Right ventricle myocardium superior (tissue), 1 donor: ENCODE data around the gene RSPO3. TPM values are rescaled to one million over a fixed set of nuclear protein-coding genes. Genes with fewer than 3 reads are reported as not detected.
"Not testable (repeated sequence)": the region's sequence is repeated elsewhere in the genome, so short reads cannot be mapped to it uniquely, and the experiment has no call there.

ENCODE experiments used
- ATAC-seq: fragments of 200-7000 bp; cut with Tn5 transposase; one replicate; pipeline ENCODE4 v1.9.1; 2020; ENCODE audit warnings: mild to moderate bottlenecking; ENCODE audit not compliant: poor library complexity
- DNase-seq: peaks from one replicate; pipeline ENCODE4 v3.0.0-alpha.2; 2020
- intact Hi-C: fragments of 100-400 bp; cut with DNase I; formaldehyde crosslinking; loops from one replicate; pipeline ENCODE4 v1.11.2; 2022
- long read RNA-seq: library from polyadenylated mRNA; unstranded; transcript quantifications from one replicate; pipeline ENCODE4 v2.0.0, GENCODE V29; 2021
- total RNA-seq: library from RNA; stranded (reverse); fragmentation: NEBNext Ultra II Directional; extraction: Animal tissue kit (Norgen Biotek cat#: 25700); gene quantifications from one replicate; pipeline ENCODE4 v1.2.1, GENCODE V29; 2021
- donor health status: DM: no; HTN: yes; CAD: no; lungs with severe emphysema.

Gene RSPO3, protein sequence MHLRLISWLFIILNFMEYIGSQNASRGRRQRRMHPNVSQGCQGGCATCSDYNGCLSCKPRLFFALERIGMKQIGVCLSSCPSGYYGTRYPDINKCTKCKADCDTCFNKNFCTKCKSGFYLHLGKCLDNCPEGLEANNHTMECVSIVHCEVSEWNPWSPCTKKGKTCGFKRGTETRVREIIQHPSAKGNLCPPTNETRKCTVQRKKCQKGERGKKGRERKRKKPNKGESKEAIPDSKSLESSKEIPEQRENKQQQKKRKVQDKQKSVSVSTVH
- total RNA-seq = 0.67 TPM
- long read RNA-seq, partial matches to known transcripts = 0 of 1 reads
- long read RNA-seq, other reads (novel, unspliced or antisense) = 0 of 1 reads

DNA sequence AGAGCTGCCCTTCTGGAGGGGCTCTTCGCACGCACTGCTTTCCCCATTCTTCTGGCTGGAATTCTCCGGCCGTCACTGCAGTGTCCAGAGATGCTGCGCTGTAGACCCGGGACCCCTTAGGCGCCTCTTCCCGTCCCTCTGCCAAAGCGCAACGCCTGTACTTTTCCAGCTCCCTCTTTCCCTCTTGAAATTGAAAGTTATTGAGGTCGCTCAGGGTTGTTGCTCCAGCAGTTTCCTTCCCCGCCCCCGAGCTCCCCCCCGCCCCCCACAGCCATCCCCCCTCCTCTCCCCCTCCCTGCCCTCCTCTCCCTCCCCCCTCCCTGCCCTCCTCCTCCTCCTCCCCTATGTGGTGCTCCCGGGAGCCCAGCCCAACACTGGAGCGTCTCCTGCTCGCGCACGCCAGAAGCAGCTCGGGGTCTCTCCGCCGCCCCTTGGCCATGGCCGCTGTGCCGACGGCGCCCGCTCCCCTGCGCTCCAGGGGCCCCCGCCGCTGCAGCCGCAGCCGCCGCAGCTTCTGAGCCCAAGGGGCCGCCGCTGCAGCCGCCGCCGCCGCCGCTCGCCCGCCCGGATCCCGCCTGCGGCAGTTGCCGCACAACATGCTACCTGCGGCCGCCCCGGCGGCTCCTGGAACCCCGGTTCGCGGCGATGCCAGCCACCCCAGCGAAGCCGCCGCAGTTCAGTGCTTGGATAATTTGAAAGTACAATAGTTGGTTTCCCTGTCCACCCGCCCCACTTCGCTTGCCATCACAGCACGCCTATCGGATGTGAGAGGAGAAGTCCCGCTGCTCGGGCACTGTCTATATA is at the start of gene RSPO3:
Gene RSPO3 (plus strand): TSS at position 374 of the 804 bp plus-strand sequence. CDS start 522 bp downstream, outside the sequence.
- intact Hi-C loops = no loop called here
- ATAC-seq (peak; percentile 21), DNase-seq (peak; percentile 43)

DNA sequence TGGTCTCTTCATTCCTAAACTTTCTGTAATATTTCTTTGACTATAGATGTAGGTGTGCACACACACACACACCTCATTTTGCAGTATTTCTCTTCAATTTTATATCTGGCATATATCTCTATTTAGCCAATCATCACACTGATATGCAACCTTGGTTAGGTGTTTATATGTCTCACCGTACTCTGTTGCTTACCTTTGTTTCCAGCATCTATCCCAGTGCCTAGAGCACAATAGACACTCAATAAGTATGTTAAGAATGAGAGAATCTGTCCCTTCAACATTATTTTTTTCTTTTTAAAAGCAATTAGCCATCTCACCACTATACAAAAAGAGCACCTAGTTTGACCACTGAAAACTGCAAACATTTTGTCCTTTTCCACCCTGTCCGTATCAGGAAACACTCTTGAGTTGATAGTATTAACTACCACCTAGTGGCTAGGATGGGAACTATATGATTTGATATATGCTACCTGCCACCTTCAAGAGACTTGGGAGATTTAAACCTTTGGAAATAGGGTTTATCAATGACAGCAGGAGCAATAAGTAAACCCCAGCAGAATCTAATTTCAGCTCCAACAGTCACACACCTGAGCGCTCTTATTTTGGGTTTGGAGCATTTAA is 48.7 kb upstream of the RSPO3 start:
- no peak for DNase-seq
- peak; percentile 48 for ATAC-seq
- intact Hi-C loops = no loop called here

DNA sequence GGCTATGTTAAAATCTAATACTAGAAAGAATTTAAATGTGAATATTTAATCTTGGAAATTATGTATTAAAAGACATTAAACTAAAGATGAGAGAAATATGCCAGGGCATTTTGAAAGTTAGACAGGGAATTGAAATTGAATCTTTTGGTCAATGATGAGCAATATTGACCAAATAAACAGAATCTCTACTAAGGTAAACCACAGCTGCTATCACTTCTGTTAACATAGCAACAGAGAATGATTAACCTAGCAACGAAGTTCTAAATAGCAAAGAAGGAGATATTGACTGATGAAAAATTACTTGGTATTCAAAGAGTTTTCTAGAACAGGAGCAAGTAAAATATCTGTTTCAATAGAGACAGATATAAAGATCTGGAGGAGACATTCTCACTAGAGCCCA is 45.2 kb upstream of the RSPO3 start:
- intact Hi-C loops = no loop called here
- ATAC-seq = no peak

DNA sequence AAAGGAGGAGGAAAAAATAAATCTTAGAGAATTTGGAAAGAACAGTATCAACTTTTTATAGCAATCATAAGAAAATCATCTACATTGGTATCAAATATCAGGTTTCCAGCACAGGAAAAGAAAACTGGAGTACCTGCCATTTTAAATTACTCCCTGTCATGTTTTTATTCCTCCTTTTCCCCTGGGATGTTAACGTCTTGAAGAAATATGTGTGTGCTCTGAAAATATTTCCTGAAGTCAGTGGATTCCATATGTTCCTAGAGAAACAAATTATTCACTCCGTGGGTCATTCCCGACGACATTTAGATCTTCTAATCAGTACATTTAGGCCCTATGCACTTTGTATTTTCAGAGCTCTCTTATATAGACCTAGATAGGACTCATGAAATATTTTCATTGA is 42.0 kb upstream of the RSPO3 start:
- intact Hi-C loops = no loop called here
- DNase-seq (no peak), ATAC-seq (no peak)

More for the DNA sequence above, 45.2 kb upstream of the RSPO3 start:
- no peak for DNase-seq

DNA sequence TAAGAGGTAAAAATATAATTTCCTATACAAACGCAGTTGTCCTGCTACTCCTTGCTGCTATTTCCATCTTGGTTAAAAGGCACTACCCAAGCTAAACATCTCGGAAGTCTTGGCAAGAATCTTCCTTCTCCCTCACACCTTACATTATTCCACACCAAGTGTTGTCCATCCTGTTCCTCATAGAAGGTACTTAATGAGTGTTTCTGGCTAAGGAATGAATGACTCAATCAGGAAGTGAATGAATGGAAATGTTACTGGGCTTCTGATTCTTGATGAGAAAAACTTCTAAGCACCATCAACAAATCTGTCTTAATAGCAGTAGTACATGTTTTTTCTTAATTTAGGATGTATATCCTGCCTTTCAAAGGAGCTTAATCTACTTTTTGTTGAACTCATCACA is 40.6 kb upstream of the RSPO3 start:
- intact Hi-C loops = no loop called here
- ATAC-seq = no peak
- DNase-seq = no peak

DNA sequence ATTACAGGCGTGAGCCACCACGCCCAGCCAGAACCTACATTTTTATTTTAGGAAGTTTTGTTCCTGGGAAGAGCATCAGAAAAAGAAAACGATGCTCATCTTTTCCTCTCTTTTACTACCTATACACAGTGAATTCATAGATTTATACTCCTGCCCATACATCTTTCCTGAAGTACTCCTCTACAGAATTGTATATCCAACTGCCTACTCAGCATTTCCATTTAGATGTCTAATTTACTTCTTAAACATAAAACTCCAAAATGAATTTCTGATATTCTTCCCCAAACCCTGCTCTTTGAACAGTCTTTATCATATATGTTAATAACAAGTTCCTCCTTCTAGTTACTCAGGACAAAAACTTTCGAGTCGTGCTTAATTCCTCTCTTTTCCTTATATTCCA is 39.8 kb upstream of the RSPO3 start:
- ATAC-seq = no peak
- DNase-seq = no peak
- intact Hi-C loops = no loop called here

DNA sequence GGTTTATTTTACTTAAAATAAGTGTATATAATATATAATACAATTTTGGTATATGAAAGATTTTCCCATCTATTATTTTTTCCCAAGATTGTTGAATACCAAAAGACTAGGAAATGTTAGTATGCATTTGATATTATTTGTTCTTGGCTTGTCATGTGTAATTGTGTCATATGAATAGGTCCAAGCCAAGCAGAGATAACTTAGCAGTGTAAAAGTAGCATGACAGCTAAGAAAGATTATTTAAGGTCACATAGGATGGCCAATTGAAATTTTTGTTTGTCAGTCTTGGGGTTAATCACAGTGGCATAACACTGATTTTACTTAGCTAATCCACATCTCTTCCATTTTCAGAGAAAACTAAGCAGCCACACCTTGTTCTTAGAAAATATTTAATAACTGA is 38.8 kb upstream of the RSPO3 start:
- intact Hi-C loops = no loop called here
- peak; percentile 64 for ATAC-seq
- no peak for DNase-seq

DNA sequence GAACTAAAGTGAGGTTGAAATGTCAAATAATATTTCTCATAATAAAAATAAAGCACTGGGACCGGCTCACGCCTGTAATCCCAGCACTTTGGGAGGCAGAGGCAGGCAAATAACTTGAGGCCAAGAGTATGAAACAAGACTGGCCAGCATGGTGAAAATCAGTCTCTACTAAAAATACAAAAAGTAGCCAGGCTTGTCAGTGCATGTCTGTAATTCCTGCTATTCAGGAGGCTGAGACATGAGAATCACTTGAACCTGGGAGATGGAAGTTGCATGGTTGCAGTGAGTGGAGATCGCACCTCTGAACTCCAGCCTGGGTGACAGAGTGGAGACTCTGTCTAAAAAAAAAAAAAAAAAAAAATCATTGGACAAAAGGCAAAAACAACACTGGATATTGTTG is 38.4 kb upstream of the RSPO3 start:
- ATAC-seq (no peak), DNase-seq (no peak)
- intact Hi-C loops = no loop called here

DNA sequence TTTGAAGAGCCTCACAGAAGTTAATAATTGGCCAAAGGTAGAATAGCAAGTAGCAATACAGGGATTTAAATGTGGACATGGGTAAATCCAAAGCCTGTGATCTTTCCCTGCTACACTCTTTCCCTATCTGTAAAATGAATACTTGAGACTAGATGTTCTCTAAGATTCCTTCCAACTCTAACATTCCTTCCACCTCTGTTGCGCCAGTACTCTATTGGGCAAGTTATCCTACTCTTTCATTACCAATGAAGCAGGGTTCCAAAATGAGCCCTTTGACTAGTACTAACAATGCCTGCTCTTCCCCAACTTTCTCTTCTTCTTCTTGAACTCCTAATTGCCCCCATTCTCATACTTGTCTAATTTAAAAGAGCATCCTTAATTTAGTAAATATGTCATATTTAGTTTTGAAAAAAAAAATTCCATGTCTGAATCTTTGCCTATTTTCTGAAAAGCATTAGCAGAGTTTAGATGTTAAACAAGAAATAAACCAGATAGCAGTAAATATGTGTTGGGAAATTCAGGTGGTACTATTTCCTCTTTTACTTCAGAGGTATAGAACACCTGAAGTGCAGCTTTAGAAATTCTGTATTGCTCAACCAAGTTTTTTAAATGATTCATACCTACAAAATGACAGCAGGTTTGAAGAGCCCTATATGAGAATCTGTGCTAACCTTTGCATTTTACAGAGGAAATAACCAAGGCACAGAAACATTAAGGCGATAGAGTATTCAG is 35.1 kb upstream of the RSPO3 start:
- ATAC-seq (no peak), DNase-seq (no peak)
- intact Hi-C loops = no loop called here

DNA sequence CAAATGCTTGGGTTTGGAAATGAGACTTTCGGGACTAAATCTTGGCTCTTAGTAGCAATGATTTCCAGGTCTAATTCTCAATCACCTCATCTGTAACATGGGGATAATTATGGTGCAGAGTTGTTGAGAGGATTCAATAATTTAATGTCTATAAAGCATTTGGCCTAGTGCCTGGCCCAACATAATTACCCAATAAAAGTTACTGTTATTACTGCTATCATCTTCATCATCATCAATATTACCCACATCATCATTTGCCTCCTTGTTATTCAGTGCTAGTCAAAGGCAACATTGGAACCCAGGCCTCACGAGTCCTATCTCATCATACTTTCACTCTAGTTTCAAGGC is 34.5 kb upstream of the RSPO3 start:
- DNase-seq (no peak), ATAC-seq (no peak)
- intact Hi-C loops = no loop called here

DNA sequence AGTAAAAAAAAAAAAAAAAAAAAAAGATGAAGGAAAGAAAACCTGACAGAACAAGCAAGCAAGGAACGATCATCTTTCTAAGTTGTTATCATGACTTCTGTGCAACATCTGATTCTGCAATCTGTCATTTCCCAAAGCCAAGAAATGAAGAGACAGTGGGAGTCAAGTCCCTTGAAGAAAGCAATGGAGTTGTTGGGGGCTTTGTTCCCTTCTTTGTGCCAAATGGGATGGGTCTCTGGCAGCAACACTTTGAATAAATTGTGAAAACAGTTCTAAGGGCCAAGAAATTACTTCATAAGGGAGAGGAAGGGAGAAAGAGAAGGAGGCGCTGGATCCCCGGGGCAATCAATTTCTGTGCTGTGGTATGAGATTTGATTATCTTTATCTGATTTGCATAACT is 33.3 kb upstream of the RSPO3 start:
- DNase-seq = no peak
- peak; percentile 22 for ATAC-seq
- intact Hi-C loops = no loop called here

DNA sequence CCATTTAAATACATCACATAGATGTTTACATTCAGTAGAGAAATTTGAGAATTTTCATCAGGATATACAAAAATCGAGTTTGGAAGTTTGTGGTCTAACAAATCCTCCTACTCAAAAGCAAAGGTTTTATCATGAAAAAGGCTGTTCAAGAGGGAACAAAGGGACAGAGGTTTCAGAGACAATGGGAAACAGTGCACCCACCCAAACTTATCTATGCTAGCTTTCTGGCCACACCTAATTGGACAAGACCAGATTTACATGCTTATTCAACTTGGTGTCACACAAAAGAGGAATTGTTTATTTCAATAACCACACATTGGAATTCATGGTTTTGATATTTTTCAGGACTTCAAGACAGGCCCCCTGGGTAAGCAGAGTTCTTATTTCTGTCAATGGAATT is 28.4 kb upstream of the RSPO3 start:
- DNase-seq = no peak
- intact Hi-C loops = no loop called here
- no peak for ATAC-seq

DNA sequence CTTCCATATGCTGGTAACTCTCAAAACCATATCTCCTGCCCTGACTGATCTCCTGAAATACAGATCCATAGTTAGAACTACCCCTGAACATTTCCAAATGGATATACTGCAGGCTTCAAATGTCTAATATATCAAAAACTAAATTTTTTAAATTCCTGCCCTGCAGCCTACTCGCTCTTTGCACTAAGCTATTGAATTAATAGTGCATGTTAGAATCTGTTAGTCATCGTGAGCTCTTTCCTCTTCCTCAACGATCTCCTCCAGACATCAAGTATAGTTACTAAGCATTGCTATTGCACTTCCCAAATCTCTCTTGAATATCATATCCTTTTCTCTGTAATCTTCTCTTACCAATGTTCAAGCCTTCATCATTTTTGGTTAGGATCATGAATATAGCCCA is 26.0 kb upstream of the RSPO3 start:
- DNase-seq = no peak
- intact Hi-C loops = no loop called here
- no peak for ATAC-seq

DNA sequence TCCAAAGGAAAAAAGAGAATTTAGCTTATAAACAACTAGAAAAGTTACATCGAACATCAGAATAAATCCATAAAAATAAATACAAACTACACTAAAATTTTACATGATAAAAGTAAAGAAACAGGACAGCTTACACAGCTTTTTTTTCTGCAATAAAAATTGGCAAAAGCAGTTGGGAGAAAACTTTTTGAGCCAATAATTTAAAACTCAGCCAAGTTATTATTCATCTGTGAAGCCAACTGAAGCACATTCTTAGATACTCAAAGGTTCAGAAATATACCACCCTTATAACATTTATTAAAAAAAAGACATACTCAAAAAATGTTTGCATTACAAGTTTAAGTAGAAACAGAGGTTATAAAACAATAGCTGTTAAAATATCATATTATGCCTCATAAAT is 23.7 kb upstream of the RSPO3 start:
- intact Hi-C loops = no loop called here
- ATAC-seq (no peak), DNase-seq (no peak)

DNA sequence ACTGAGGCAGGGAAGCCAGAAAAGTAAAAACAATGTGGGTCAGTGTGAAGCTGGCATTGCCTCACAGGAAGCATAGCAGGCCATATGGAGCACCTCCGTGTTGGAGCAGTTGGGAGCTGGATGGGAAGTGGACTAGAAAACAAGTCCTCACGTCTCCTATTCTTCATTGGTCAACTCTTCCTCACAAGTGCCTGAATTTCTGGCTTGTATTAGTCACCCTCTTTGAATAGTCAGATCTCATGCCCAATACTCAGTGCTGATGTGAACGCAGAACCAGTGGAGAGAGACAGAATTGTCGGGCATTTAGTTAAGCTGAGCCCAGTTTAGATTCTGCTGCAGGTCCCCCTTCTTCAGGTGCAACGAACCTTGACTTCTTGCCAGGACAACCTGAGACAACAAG is 22.3 kb upstream of the RSPO3 start:
- DNase-seq (no peak), ATAC-seq (no peak)
- intact Hi-C loops = no loop called here

DNA sequence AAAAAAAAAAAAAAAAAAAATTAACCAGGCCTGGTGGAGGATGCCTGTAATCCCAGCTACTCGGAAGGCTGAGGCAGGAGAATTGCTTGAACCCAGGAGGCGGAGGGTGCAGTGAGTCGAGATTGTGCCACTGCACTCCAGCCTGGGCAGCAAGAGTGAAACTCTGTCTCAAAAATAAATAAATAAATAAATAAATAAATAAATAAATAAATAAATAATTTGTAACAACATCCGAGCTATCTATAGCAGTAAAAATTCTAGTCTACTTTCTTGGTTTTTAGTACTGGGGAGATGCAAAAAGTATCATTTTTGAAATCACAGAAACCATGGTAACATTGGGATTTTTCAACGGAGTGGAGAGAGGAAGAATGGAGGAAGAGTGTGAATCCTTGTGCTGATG is 21.0 kb upstream of the RSPO3 start:
- DNase-seq, ATAC-seq, intact Hi-C loops: not testable (repeated sequence)

DNA sequence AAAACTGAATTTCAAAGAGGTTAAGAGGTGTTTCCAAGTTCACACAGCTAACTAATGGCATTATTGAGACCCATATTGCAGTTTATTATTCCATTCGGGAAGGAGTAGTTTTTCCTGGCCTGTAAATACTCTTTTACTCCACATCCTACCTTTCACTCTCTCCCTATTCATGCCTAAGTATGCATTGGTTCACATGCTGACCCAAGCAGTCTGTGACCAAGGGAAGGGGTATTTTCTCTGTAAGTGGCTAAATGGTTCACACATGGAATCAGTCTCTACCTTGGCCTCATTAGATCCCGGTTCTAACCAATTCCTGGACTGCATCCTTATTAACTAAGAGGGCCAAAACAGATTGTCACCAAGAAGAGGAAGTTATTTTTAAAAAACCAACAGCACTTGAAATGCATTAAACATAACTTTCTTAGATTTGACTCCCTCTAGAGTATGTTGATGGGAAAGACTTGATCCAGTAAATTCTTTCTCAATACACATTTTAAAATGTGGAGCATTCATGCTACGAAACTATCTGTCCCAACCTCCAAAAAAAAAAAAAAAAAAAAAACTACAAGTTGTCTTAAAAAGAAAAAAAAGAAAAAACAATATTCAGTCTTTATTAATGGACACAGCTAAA is 17.8 kb upstream of the RSPO3 start:
- DNase-seq (no peak), ATAC-seq (peak; percentile 43)
- intact Hi-C loops = loop anchor here (10.0 kb wide), 1 partner anchor 296 kb away; no protein-coding TSS in a partner anchor

DNA sequence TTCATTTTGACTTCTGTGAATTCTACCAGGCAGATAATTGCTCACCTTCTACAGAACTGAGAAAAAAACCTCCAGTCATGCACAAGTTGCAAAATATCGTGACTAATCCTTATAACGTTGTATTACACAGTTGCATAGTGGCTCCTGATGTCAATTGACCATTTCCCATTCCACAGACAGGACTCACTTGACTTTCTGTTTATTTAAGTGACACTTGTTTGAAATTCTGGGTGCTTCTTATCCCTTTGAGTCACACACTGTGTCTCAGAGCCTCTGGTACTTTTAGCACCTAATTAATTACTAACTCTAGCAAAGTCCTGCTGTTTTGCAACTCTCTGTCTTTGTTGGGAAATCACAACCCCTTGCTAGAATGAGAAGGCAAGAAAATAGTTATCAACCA is 16.2 kb upstream of the RSPO3 start:
- intact Hi-C loops = loop anchor here (10.0 kb wide), 1 partner anchor 297 kb away; no protein-coding TSS in a partner anchor
- DNase-seq (no peak), ATAC-seq (no peak)

DNA sequence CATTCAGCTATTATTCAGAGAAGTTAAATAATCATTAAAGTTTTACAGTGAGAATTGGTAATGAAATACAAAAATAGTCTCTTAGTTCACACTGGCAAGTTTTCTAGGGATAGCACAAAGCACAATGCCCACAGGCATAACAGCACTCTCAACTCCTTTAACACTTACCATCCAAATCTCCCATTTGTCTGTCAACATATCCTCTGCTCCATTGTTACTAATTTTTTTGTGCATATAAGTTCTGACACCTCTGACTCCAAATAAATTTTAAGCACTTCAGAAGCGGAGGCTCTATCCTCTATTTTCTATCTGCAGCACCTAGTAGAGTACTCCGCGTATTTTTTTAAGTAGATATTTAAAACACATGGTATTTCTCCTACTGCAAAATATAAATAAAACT is 15.6 kb upstream of the RSPO3 start:
- DNase-seq (no peak), ATAC-seq (no peak)
- intact Hi-C loops = loop anchor here (10.0 kb wide), 1 partner anchor 298 kb away; no protein-coding TSS in a partner anchor
